HepG2 (cell line): ENCODE data around the gene VAV2. TPM values are rescaled to one million over a fixed set of nuclear protein-coding genes. Genes with fewer than 3 reads are reported as not detected.

ENCODE experiments used
- ESRRA ChIP-seq: sonication (generic); formaldehyde crosslinking; IDR thresholded peaks from 2 replicates; pipeline ENCODE4 v1.5.1; 2020; ENCODE audit warnings: mild to moderate bottlenecking, low read depth, missing genetic modification reagents
- FOXK1 ChIP-seq: sonication (generic); formaldehyde crosslinking; IDR thresholded peaks from 2 replicates; pipeline ENCODE4 v1.4.0; 2020; ENCODE audit warnings: low read depth, missing genetic modification reagents, borderline replicate concordance
- HMGA1 ChIP-seq: sonication (generic); formaldehyde crosslinking; conservative IDR thresholded peaks from 2 replicates; pipeline ENCODE4 v1.4.0; 2020; ENCODE audit warnings: missing genetic modification reagents
- NBN ChIP-seq: fragments of 450-650 bp; conservative IDR thresholded peaks from 2 replicates; pipeline ENCODE4 v1.6.1; 2017
- NR2F1 ChIP-seq, 2 experiments: fragments of 450-650 bp in 1 of 2; formaldehyde crosslinking in 1 of 2; IDR thresholded peaks; 2 replicates each; pipeline versions ENCODE4 v1.5.0 to v1.6.1; 2016 to 2020; ENCODE audit warnings: mild to moderate bottlenecking in 1 of 2, missing compliant biosample characterization in 1 of 2, missing genetic modification reagents in 1 of 2, moderate library complexity in 1 of 2
- PRMT3 ChIP-seq: sonication (generic); formaldehyde crosslinking; IDR thresholded peaks from 2 replicates; pipeline ENCODE4 v1.8.1; 2022; ENCODE audit warnings: low read depth, mild to moderate bottlenecking, moderate library complexity, missing genetic modification reagents, borderline replicate concordance
- SMAD1 ChIP-seq: sonication (generic); formaldehyde crosslinking; IDR thresholded peaks from 2 replicates; pipeline ENCODE4 v1.4.0; 2020; ENCODE audit warnings: missing genetic modification reagents, low read depth, mild to moderate bottlenecking, borderline replicate concordance
- SRY ChIP-seq: sonication (generic); formaldehyde crosslinking; IDR thresholded peaks from 2 replicates; pipeline ENCODE4 v1.8.0; 2022; ENCODE audit warnings: mild to moderate bottlenecking, missing genetic modification reagents
- ZHX1 ChIP-seq: sonication (generic); formaldehyde crosslinking; IDR thresholded peaks from 2 replicates; pipeline ENCODE4 v1.8.1; 2022; ENCODE audit warnings: low read depth, mild to moderate bottlenecking, missing genetic modification reagents
- ZNF274 ChIP-seq: sonication (generic); formaldehyde crosslinking; IDR thresholded peaks from 2 replicates; pipeline ENCODE4 v1.5.1; 2020; ENCODE audit warnings: mild to moderate bottlenecking, missing genetic modification reagents
- ZNF777 ChIP-seq: sonication (generic); formaldehyde crosslinking; IDR thresholded peaks from 2 replicates; pipeline ENCODE4 v1.4.0; 2020; ENCODE audit warnings: missing genetic modification reagents
- ZNF878 ChIP-seq: sonication (generic); formaldehyde crosslinking; IDR thresholded peaks from 2 replicates; pipeline ENCODE4 v1.8.1; 2023; ENCODE audit warnings: mild to moderate bottlenecking, missing genetic modification reagents, moderate library complexity
- polyA plus RNA-seq, 8 experiments: library from polyadenylated mRNA; depleted of rRNA in 3 of 8; stranded (reverse) in 7 of 8; unstranded in 1 of 8; fragments of >200 nt; fragmentation: Illumina TruSeq in 4 of 8; extraction: Trizol in 4 of 8; gene quantifications; 2 replicates each; pipeline versions ENCODE4 v1.2.1 to v1.2.3, GENCODE V29; 2011 to 2016; ENCODE audit warnings: low read depth in 4 of 8, missing spikeins in 1 of 8, mixed read lengths in 1 of 8; ENCODE audit not compliant: insufficient read depth in 1 of 8
- total RNA-seq, 5 experiments: library from RNA; depleted of rRNA; stranded (reverse); fragments of >200 nt; fragmentation: Illumina TruSeq; extraction: Trizol; gene quantifications; 2 replicates each; pipeline ENCODE4 v1.2.3, GENCODE V29; 2016; ENCODE audit warnings: low read depth in 1 of 5

Gene VAV2
- total and polyA plus RNA-seq, 2 of the 13 experiments (the other 11 are each of a cell fraction or from before 2014, with no cell fraction given) = 22.5 to 22.9 TPM

- TF ChIP-seq NBN (no peak), SRY (no peak), ZNF878 (CRISPR knock-in tag) (no peak; the same call in 1 of the 2 replicates), ZNF274 (CRISPR knock-in tag) (0 out of 2 replicates have a peak, but pooled peaks have one; percentile 15), SMAD1 (no peak), ZNF777 (CRISPR knock-in tag) (no peak), ESRRA (CRISPR knock-in tag) (no peak), HMGA1 (CRISPR knock-in tag) (no peak), ZHX1 (CRISPR knock-in tag) (no peak), PRMT3 (CRISPR knock-in tag) (no peak), FOXK1 (CRISPR knock-in tag) (no peak), NR2F1 (CRISPR knock-in tag; IDR thresholded peaks at IDR 0.05) (no peak)
These were observed 223.7 kb downstream of the VAV2 start (continued) for GRCh38 chr9:133768371-133768858.
